ENCODE measurements around the gene RHOH. TPM values are rescaled to one million over a fixed set of nuclear protein-coding genes. Genes with fewer than 3 reads are reported as not detected.

The RHOH gene
- polyA plus RNA-seq, 2 of the 4 experiments (the other 2 are of a cell fraction): 0.08 to 0.26 TPM

- ATAC-seq (peak; percentile 70 to 88), DNase-seq (ENCODE audit: low read depth in 1 of 2, low spot score in 1 of 2) (peak in 1 of 2 experiments; percentile 84), FAIRE-seq (no peak)
- H3K4me2 ChIP-seq: peak overlapping the region; percentile 75
- H3K4me1 ChIP-seq: peaks cover 53% of the 10 kb centered on the region
- ChIA-PET POLR2A (interaction anchor here (0.6 to 1.3 kb wide), 2 partner anchors 32 to 126 kb away, joined by 3 to 4 read pairs; no protein-coding TSS in a partner anchor), CTCF (interaction anchor here (0.7 to 1.6 kb wide), 8 partner anchors 14 to 134 kb away, joined by 3 to 7 read pairs (median 4); no protein-coding TSS in a partner anchor)
- peak overlapping the region; percentile 11; the same call in 1 of the 3 replicates for H3K4me3 ChIP-seq
- TF ChIP-seq, protein P1, sequence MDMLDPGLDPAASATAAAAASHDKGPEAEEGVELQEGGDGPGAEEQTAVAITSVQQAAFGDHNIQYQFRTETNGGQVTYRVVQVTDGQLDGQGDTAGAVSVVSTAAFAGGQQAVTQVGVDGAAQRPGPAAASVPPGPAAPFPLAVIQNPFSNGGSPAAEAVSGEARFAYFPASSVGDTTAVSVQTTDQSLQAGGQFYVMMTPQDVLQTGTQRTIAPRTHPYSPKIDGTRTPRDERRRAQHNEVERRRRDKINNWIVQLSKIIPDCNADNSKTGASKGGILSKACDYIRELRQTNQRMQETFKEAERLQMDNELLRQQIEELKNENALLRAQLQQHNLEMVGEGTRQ (IDR thresholded peaks at IDR 0.05): no peak
- TF ChIP-seq JUN (IDR thresholded peaks at IDR 0.05) (peak; percentile 54 to 63; a peak in 4 of 5 replicates), EP300 (IDR thresholded peaks at IDR 0.05) (peak; percentile 74 to 80; a peak in 4 of 5 replicates), HOXB5 (CRISPR knock-in tag; IDR thresholded peaks at IDR 0.05) (0 out of 2 replicates have a peak, but pooled peaks have one; percentile 53), EHF (CRISPR knock-in tag; IDR thresholded peaks at IDR 0.05) (0 out of 2 replicates have a peak, but pooled peaks have one; percentile 16), CEBPB (IDR thresholded peaks at IDR 0.05) (peak; percentile 52 to 59), JUNB (IDR thresholded peaks at IDR 0.05) (peak; percentile 73), NFE2L2 (conservative IDR thresholded peaks at IDR 0.05; ENCODE audit: low read length) (no peak), PHF8 (IDR thresholded peaks at IDR 0.05; ENCODE audit: borderline replicate concordance, low read depth) (no peak), FOXS1 (CRISPR knock-in tag; IDR thresholded peaks at IDR 0.05) (no peak), ZFP36 (IDR thresholded peaks at IDR 0.05; ENCODE audit: borderline replicate concordance, partially characterized antibody) (peak; percentile 61), REST (IDR thresholded peaks at IDR 0.05) (no peak), GATA3 (IDR thresholded peaks at IDR 0.05; ENCODE audit: borderline replicate concordance) (peak; percentile 95), ELK1 (IDR thresholded peaks at IDR 0.05; ENCODE audit: low read depth, low read length) (no peak), MAX (IDR thresholded peaks at IDR 0.05) (0 out of 2 replicates have a peak, but pooled peaks have one; percentile 38), BCL3 (IDR thresholded peaks at IDR 0.05) (peak; percentile 75; the same call in 1 of the 3 replicates), PBX3 (IDR thresholded peaks at IDR 0.05) (peak; percentile 73), FOSL2 (IDR thresholded peaks at IDR 0.05) (no peak), FOSL2 (CRISPR knock-in tag; IDR thresholded peaks at IDR 0.05) (peak; percentile 68), RFX5 (IDR thresholded peaks at IDR 0.05) (no peak)
- H3K27ac ChIP-seq: peak overlapping the region; percentile 82 to 86
- H3K9me3 ChIP-seq: no peaks in the 10 kb centered on the region
- 3% methylated on average over 14 of the region's 14 CpGs for WGBS (ENCODE audit: missing lambda C conversion rate)
Observed at GRCh38 chr4:40190880-40191815, 5.7 kb upstream of the RHOH start.

All from A549 (cell line).